Measurements from ENCODE around the gene TCF4.
A peak's percentile ranks its signal among the peaks of the same experiment; 100 is the strongest.

TCF4 gene

GRCh38 chr18:55247032-55247431 lies 341.0 kb downstream of the TCF4 start:
- no peak for DNase-seq

- no peak for DNase-seq
Observed at GRCh38 chr18:55246278-55246677, 341.7 kb downstream of the TCF4 start.

- DNase-seq, result no peak
Observed at GRCh38 chr18:55245211-55245614, 342.8 kb downstream of the TCF4 start.

GRCh38 chr18:55244546-55244945 lies 343.4 kb downstream of the TCF4 start:
- no peak for DNase-seq

GRCh38 chr18:55243857-55244256 lies 344.1 kb downstream of the TCF4 start:
- no peak for DNase-seq

GRCh38 chr18:55243255-55243654 lies 344.7 kb downstream of the TCF4 start:
- DNase-seq, result no peak

GRCh38 chr18:55240978-55241377 lies 347.0 kb downstream of the TCF4 start:
- no peak for DNase-seq

- no peak for DNase-seq
Observed at GRCh38 chr18:55239740-55240139, 348.3 kb downstream of the TCF4 start.

GRCh38 chr18:55237660-55238059 lies 350.3 kb downstream of the TCF4 start:
- no peak for DNase-seq

- DNase-seq, result no peak
Observed at GRCh38 chr18:55236150-55236931, 351.7 kb downstream of the TCF4 start.

- no peak for DNase-seq
Observed at GRCh38 chr18:55235094-55235461, 352.9 kb downstream of the TCF4 start.

- DNase-seq, result peak; percentile 68
Observed at GRCh38 chr18:55234366-55235093, 353.5 kb downstream of the TCF4 start.

GRCh38 chr18:55233857-55234256 lies 354.1 kb downstream of the TCF4 start:
- DNase-seq, result no peak

- no peak for DNase-seq
Observed at GRCh38 chr18:55232506-55232905, 355.5 kb downstream of the TCF4 start.

GRCh38 chr18:55229682-55230081 lies 358.3 kb downstream of the TCF4 start:
- no peak for DNase-seq

GRCh38 chr18:55228707-55229106 lies 359.3 kb downstream of the TCF4 start:
- no peak for DNase-seq

GRCh38 chr18:55228191-55228590 lies 359.8 kb downstream of the TCF4 start:
- DNase-seq, result no peak

GRCh38 chr18:55227771-55228170 lies 360.2 kb downstream of the TCF4 start:
- DNase-seq, result no peak

GRCh38 chr18:55226044-55226443 lies 361.9 kb downstream of the TCF4 start:
- DNase-seq, result no peak

- DNase-seq, result no peak
Observed at GRCh38 chr18:55224086-55224625, 363.8 kb downstream of the TCF4 start.

- DNase-seq, result no peak
Observed at GRCh38 chr18:55221622-55222021, 366.4 kb downstream of the TCF4 start.

- DNase-seq, result no peak
Observed at GRCh38 chr18:55220523-55220922, 367.5 kb downstream of the TCF4 start.

GRCh38 chr18:55219823-55220222 lies 368.2 kb downstream of the TCF4 start:
- no peak for DNase-seq

GRCh38 chr18:55219059-55219458 lies 368.9 kb downstream of the TCF4 start:
- DNase-seq, result no peak
